ENCODE measurements around the gene B4GALT7.
"Not testable (repeated sequence)": the region's sequence is repeated elsewhere in the genome, so short reads cannot be mapped to it uniquely, and the experiment has no call there.

The B4GALT7 gene

GRCh38 chr5:177609076-177610059, 9.4 kb downstream of the B4GALT7 start:
- no peak for DNase-seq (ENCODE audit: low spot score)

- no peak for DNase-seq (ENCODE audit: low spot score)
Observed at GRCh38 chr5:177610131-177610769, 10.3 kb downstream of the B4GALT7 start.

GRCh38 chr5:177610770-177611445, 11.0 kb downstream of the B4GALT7 start:
- no peak for DNase-seq (ENCODE audit: low spot score)

GRCh38 chr5:177611446-177612214, 11.7 kb downstream of the B4GALT7 start:
- DNase-seq (ENCODE audit: low spot score): no peak

- DNase-seq (ENCODE audit: low spot score): no peak
Observed at GRCh38 chr5:177612215-177612673, 12.3 kb downstream of the B4GALT7 start.

GRCh38 chr5:177620560-177620959, 20.6 kb downstream of the B4GALT7 start:
- DNase-seq (ENCODE audit: low spot score): no peak

- DNase-seq (ENCODE audit: low spot score): not testable (repeated sequence)
Observed at GRCh38 chr5:177624172-177624571, 24.2 kb downstream of the B4GALT7 start.

GRCh38 chr5:177630186-177630585, 30.3 kb downstream of the B4GALT7 start:
- not testable (repeated sequence) for DNase-seq (ENCODE audit: low spot score)

GRCh38 chr5:177634912-177635311, 35.0 kb downstream of the B4GALT7 start:
- not testable (repeated sequence) for DNase-seq (ENCODE audit: low spot score)

GRCh38 chr5:177645462-177645861, 45.5 kb downstream of the B4GALT7 start:
- DNase-seq (ENCODE audit: low spot score): not testable (repeated sequence)

- not testable (repeated sequence) for DNase-seq (ENCODE audit: low spot score)
Observed at GRCh38 chr5:177651235-177651634, 51.3 kb downstream of the B4GALT7 start.

- not testable (repeated sequence) for DNase-seq (ENCODE audit: low spot score)
Observed at GRCh38 chr5:177657846-177658245, 57.9 kb downstream of the B4GALT7 start.

GRCh38 chr5:177658542-177658941, 58.6 kb downstream of the B4GALT7 start:
- DNase-seq (ENCODE audit: low spot score): not testable (repeated sequence)
